Activated CD4-positive, alpha-beta memory T cell treated with anti-CD3 and anti-CD28 coated beads, Interleukin-2, amount 10 ng/mL, durations not matched to agents 7 days and 5 days (primary cell): ENCODE measurements around the gene COL13A1. TPM values are rescaled to one million over a fixed set of nuclear protein-coding genes. Genes with fewer than 3 reads are reported as not detected.
A peak's percentile ranks its signal among the peaks of the same experiment; 100 is the strongest.

Experiments
- CTCF ChIA-PET: fragments of 350-600 bp; sonication (Branson Sonifier 250); formaldehyde crosslinking; loops from one replicate; lab custom pipeline; 2021; ENCODE audit warnings: antibody characterized with exemption, inconsistent platforms; lab: Charles Lee
- POLR2A ChIA-PET: fragments of 350-600 bp; sonication (Branson Sonifier 250); formaldehyde crosslinking; loops from one replicate; lab custom pipeline; 2021; ENCODE audit warnings: antibody characterized with exemption; lab: Charles Lee
- DNase-seq: peaks from one replicate; pipeline ENCODE4 v3.0.0-alpha.2; 2020
- H3K27ac Mint-ChIP-seq: one replicate; pipeline ENCODE4 v1.8.0; 2021; ENCODE audit warnings: mild to moderate bottlenecking, mixed read lengths
- H3K27me3 Mint-ChIP-seq: one replicate; pipeline ENCODE4 v1.8.0; 2021; ENCODE audit warnings: mixed read lengths
- H3K36me3 Mint-ChIP-seq: one replicate; pipeline ENCODE4 v1.8.0; 2021; ENCODE audit warnings: low read depth, mixed read lengths
- H3K4me1 Mint-ChIP-seq: one replicate; pipeline ENCODE4 v1.8.0; 2021; ENCODE audit warnings: mixed read lengths
- H3K4me3 Mint-ChIP-seq: one replicate; pipeline ENCODE4 v1.8.0; 2021; ENCODE audit warnings: mild to moderate bottlenecking, mixed read lengths
- H3K9me3 Mint-ChIP-seq: one replicate; pipeline ENCODE4 v1.8.0; 2021; ENCODE audit warnings: mixed read lengths
- total RNA-seq, 2 experiments: library from RNA; stranded (reverse); gene quantifications; one replicate each; pipeline ENCODE4 v1.2.3, GENCODE V29; 2021

The COL13A1 gene
- total RNA-seq, 2 experiments from 2014 or later: not detected

DNA sequence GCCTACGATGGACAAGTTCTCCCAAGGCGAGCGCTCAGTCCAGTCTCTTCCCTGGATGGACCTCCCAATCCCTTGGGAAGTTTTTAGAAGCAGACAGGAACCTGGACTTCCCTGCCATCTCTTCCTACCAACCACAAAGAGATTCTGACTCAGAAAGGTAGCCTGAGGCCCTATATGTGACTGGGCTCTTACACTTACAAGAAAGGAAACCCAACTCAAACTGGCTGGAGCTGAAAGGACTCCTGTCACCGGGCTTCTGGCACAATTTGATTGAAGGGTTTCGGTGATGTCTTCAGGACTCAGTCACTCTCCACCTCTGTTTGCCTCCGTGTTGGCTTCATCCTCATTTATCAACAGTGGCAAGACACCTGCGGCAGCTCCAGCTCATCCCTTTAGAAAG lies 3.7 kb upstream of the COL13A1 start:
- H3K4me3 Mint-ChIP-seq: no peak overlapping the region
- H3K4me1 Mint-ChIP-seq: peaks cover 4% of the 10 kb centered on the region
- H3K27me3 Mint-ChIP-seq: peaks cover 31% of the 10 kb centered on the region
- no peak overlapping the region for H3K27ac Mint-ChIP-seq
- no peak for DNase-seq
- no peaks in the 10 kb centered on the region for H3K36me3 Mint-ChIP-seq
- ChIA-PET POLR2A (no interaction called here), CTCF (no interaction called here)
- peaks cover 6% of the 10 kb centered on the region for H3K9me3 Mint-ChIP-seq

DNA sequence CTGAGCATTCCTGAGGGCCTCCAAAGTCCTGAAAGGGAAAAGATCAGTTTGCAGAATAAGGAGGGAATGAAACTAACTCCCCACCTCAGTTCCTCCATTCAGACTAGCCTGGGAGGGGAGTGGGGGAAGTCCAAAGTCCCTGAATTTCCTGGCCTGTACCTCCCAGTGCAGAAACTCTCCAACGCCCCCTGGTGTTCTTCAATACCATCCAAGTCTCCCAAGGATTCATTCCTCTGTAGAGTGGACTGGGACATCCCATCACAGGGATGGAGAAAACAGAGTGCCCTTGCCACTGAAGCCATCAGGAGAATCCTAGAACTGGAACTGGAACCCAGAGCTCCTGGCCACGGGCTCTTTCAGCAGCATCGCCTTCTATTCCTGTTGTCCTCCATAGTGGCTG lies 1.6 kb upstream of the COL13A1 start:
- POLR2A ChIA-PET: no interaction called here

DNA sequence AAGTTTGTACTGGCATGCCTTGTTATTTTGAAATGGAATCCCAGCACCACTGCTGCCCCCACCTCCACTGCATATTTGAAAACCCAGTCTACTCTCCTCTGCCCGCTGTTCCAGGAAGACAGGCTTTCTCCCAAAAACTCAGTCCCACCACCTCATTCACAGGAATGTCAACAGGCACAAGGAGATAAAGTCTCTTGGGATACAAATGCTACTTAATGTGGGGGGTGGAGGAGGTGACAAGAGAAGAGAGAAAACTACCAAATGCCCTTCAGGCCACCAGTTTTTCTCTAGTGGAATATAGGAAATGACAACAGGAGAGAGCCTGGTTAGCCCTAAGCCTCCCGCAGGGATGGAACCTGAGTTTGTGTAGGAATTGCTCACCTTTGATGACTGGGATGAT lies 1.0 kb upstream of the COL13A1 start:
- peaks cover 48% of the 10 kb centered on the region for H3K27me3 Mint-ChIP-seq
- H3K4me1 Mint-ChIP-seq: peaks cover 4% of the 10 kb centered on the region
- ChIA-PET CTCF (interaction anchor here (1.2 kb wide), 1 partner anchor 104 kb away, joined by 3 read pairs; no protein-coding TSS in a partner anchor), POLR2A (no interaction called here)
- no peak for DNase-seq
- no peak overlapping the region for H3K27ac Mint-ChIP-seq
- H3K36me3 Mint-ChIP-seq: no peaks in the 10 kb centered on the region
- H3K9me3 Mint-ChIP-seq: no peaks in the 10 kb centered on the region
- no peak overlapping the region for H3K4me3 Mint-ChIP-seq

More for the DNA sequence above, 1.6 kb upstream of the COL13A1 start:
- no peak overlapping the region for H3K27ac Mint-ChIP-seq
- peaks cover 2% of the 10 kb centered on the region for H3K9me3 Mint-ChIP-seq
- DNase-seq: no peak
- no peaks in the 10 kb centered on the region for H3K36me3 Mint-ChIP-seq
- peaks cover 4% of the 10 kb centered on the region for H3K4me1 Mint-ChIP-seq
- H3K27me3 Mint-ChIP-seq: peaks cover 47% of the 10 kb centered on the region
- H3K4me3 Mint-ChIP-seq: no peak overlapping the region
- CTCF ChIA-PET: interaction anchor here (0.9 kb wide), 1 partner anchor 45 kb away, joined by 3 read pairs; no protein-coding TSS in a partner anchor

DNA sequence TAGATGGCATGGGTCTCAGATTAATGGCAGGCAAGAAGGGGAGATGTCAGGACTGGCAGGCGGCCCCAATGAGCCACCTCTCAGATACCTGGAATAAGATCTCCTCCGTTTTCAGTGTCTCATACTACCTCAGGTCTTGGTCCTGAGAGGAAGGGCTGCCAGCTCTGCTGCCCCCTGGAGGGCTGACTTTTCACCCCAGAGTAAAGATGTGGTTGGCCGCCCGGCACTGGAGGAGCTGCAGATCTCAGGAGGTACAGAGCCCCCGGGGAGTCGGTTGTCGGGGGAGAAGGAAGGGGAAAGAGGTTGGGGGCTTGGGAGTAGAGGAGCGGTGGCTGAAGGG lies 642 bp upstream of the COL13A1 start:
- H3K4me3 Mint-ChIP-seq: no peak overlapping the region
- no peaks in the 10 kb centered on the region for H3K9me3 Mint-ChIP-seq
- no peaks in the 10 kb centered on the region for H3K36me3 Mint-ChIP-seq
- POLR2A ChIA-PET: no interaction called here
- peaks cover 48% of the 10 kb centered on the region for H3K27me3 Mint-ChIP-seq
- H3K4me1 Mint-ChIP-seq: peaks cover 4% of the 10 kb centered on the region
- CTCF ChIA-PET: interaction anchor here (0.7 to 1.2 kb wide), 2 partner anchors 8 to 105 kb away, joined by 3 read pairs; no protein-coding TSS in a partner anchor
- DNase-seq: peak; percentile 35
- H3K27ac Mint-ChIP-seq: no peak overlapping the region

DNA sequence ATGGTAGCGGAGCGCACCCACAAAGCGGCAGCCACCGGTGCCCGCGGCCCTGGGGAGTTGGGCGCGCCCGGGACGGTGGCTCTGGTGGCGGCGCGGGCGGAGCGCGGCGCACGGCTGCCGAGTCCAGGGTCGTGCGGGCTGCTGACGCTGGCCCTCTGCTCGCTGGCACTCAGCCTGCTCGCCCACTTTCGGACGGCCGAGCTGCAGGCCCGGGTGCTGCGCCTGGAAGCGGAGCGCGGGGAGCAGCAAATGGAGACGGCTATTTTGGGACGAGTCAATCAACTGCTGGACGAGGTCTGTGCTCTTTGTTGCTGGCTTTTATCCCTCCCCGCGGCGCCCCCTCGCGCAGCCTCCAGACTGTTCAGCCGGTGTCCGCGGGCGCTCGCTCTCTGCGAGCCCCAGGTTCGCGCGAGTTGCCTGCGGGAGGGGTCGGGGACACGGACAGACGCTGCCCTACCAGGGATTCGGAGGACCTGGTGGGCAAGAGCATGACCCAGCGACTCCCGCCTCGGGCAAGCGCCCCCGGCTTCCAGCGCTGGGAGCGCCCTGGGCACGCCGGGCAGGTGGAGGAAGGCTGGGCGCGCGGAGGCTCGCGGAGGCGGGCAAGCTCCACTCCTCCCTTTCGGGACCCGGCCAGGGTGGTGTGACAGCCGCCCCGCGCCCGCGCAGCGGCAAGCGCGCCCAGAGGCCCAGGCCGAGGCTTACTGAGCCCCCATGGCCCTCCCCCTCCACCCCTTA lies 887 bp downstream of the COL13A1 start:
- Mint-ChIP-seq H3K4me1 (peaks cover 4% of the 10 kb centered on the region), H3K9me3 (no peaks in the 10 kb centered on the region), H3K4me3 (no peak overlapping the region), H3K27me3 (peaks cover 48% of the 10 kb centered on the region), H3K36me3 (no peaks in the 10 kb centered on the region), H3K27ac (no peak overlapping the region)
- POLR2A ChIA-PET: no interaction called here
- no peak for DNase-seq
- CTCF ChIA-PET: no interaction called here

DNA sequence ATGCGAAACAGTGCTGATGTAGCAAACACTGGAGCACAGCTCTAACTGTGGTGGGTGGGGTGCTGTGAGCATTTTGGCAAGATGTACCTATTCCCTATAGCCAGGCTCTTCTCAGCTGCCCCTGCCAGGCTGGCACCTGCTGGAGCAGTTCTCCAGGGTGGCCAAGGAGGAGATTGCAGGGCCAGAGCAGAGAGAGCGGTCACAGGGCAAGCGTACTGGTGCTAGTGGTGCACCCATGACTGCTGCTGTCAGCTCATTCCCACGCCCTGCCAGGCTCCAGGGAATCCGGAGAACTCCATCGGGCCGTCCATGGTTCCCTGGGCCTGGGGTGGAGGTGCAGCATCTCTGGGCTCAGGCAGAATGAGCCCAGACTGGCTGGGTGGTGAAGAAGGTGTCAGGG lies 2.1 kb downstream of the COL13A1 start:
- Mint-ChIP-seq H3K27ac (no peak overlapping the region), H3K9me3 (no peaks in the 10 kb centered on the region), H3K36me3 (no peaks in the 10 kb centered on the region), H3K4me1 (peaks cover 4% of the 10 kb centered on the region), H3K27me3 (peaks cover 42% of the 10 kb centered on the region), H3K4me3 (no peak overlapping the region)
- CTCF ChIA-PET: no interaction called here
- no peak for DNase-seq
- POLR2A ChIA-PET: no interaction called here

DNA sequence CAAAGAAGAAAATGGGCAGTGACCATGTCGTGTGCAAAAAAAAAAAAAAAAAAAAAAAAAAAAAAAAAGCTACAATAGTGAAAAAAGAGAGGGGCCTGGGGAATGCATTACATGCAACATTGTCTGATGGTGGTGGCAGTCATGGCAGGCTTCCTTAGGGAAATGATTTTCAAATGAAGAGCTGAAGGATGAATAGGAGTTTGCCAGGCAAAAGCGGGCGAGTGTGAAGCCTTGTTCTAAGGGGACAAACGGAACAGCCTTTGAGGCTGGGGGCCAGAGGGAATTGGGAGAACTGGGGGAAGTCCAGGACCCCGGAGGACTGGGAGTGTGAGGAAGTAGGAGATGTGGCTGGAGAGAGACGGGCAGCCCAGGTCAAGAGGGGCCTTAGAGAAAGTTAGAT lies 3.1 kb downstream of the COL13A1 start:
- Mint-ChIP-seq H3K27ac (no peak overlapping the region), H3K27me3 (peaks cover 39% of the 10 kb centered on the region), H3K4me3 (no peak overlapping the region), H3K4me1 (peaks cover 4% of the 10 kb centered on the region), H3K9me3 (no peaks in the 10 kb centered on the region), H3K36me3 (no peaks in the 10 kb centered on the region)
- ChIA-PET CTCF (no interaction called here), POLR2A (no interaction called here)
- DNase-seq: no peak

DNA sequence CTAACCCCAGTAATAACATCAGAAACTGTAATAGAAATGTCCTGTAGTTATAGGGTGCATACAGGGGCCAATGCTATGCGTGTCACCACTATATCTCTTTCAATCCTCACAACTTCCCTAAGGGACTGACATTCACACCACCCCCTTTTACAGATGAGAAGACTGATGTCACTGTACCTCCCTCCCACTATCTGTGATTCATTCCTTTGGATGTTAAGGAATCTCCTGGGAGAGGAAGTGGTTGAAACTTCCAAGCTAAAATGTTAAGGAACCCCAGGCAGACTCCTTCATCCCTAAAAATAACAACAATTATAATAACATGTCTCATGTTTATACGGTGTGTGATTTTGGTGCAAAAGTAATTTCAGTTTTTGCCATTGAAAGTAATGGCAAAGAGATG lies 5.4 kb downstream of the COL13A1 start:
- ChIA-PET POLR2A (no interaction called here), CTCF (interaction anchor here (0.5 kb wide), 1 partner anchor 14 kb away, joined by 3 read pairs; no protein-coding TSS in a partner anchor)
- Mint-ChIP-seq H3K9me3 (no peaks in the 10 kb centered on the region), H3K27me3 (peaks cover 20% of the 10 kb centered on the region), H3K36me3 (no peaks in the 10 kb centered on the region), H3K27ac (no peak overlapping the region), H3K4me1 (no peaks in the 10 kb centered on the region), H3K4me3 (no peak overlapping the region)
- no peak for DNase-seq

DNA sequence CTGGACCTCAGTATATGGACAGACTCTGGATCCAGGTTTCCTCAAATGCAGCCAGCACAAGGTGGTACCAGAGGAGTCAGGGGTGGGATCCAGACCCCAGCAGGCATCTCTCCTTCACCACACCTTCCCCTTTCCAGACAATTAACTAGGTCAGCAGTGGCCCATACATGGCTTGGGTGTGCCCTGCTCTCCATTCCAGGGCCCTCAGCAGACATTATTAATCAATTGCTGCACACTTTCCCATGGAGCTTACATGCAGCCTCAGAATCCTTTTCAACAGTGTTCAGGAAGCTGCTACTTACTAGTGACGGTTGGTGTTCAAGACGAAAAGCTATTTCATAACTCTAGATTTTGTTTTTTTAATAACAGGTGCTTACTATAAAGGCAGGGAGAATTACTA lies 6.0 kb downstream of the COL13A1 start:
- H3K4me3 Mint-ChIP-seq: no peak overlapping the region
- DNase-seq: no peak
- H3K27me3 Mint-ChIP-seq: peaks cover 19% of the 10 kb centered on the region
- H3K9me3 Mint-ChIP-seq: no peaks in the 10 kb centered on the region
- POLR2A ChIA-PET: no interaction called here
- H3K4me1 Mint-ChIP-seq: no peaks in the 10 kb centered on the region
- H3K27ac Mint-ChIP-seq: no peak overlapping the region
- CTCF ChIA-PET: interaction anchor here (2.3 kb wide), 1 partner anchor 107 kb away, joined by 5 read pairs; no protein-coding TSS in a partner anchor
- H3K36me3 Mint-ChIP-seq: no peaks in the 10 kb centered on the region

DNA sequence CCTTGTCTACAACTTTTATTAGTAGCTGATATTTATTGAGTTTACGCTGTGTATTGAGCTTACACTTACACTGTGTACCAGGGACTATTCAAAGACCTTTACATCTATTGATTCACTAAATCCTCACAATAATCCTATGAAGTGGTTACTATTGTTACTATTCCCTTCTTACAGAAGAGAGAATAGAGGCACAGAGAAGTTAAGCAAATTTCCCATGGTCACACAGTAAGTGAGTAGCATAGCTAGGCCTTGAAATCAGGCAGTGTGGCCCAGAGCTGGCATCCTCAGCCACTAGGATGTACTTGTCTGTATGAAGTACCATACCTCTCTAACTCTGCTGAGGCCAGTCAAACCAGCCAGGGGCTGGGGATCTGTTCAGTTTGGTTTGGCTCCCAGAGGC lies 7.6 kb downstream of the COL13A1 start:
- Mint-ChIP-seq H3K27ac (no peak overlapping the region), H3K27me3 (peaks cover 9% of the 10 kb centered on the region), H3K4me3 (no peak overlapping the region), H3K36me3 (no peaks in the 10 kb centered on the region), H3K4me1 (no peaks in the 10 kb centered on the region), H3K9me3 (no peaks in the 10 kb centered on the region)
- CTCF ChIA-PET: interaction anchor here (1.5 to 2.3 kb wide), 2 partner anchors 8 to 106 kb away, joined by 3 to 5 read pairs; no protein-coding TSS in a partner anchor
- DNase-seq: no peak
- POLR2A ChIA-PET: no interaction called here

DNA sequence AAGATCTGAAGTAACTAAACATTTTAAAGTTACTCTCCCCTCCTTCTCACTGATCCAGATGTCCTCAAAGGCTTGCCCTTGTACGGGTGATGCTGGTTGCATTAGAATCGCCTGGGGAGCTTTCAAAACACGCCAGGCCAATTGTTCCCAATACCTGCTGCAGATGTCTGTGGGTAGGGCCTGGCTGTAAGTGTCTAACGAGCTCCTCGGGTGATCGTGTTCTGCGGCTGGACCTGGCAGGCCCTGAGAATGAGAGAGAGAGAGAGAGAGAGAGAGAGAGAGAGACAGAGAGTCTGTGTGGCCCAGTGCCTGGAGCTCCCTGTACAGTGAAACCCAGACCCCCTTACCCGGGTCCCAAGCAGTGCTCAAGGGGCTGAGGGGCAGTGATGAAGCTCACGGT lies 8.4 kb downstream of the COL13A1 start:
- H3K9me3 Mint-ChIP-seq: no peaks in the 10 kb centered on the region

DNA sequence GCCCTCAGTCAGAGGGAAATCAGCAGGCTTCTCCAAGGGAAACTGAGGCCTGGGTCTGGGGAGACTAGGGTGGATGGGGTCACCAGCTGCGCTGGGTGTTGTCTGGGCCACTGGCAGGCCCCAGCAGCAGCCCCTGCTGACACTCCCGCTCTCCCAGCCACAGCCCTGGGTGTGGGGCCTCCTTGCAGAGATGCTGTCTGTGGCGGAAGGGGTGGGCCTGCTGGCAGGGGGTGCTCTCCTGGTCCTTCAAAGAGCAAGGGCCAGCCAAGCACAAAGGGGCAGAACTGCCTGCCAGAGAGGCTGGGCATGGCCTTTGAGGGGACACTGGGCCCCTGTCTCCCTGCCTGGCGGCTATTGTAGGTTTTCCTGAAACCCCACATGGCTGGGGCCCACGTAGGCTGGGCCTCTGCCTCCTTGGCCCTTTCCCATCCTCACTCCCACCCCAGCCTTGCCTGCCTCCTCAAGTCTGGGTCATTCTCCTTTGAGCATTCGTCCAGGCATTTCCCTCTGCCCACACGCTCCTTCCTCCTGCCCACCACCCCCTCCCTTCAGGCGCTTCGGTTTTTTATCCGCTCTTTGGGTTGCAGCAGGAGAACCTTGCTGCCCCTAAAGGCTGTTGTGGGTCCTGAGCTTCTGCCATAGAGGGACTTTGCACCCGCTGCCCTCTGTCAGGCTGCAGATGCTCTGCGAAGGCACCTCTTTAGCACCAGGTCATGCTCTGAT lies 9.1 kb downstream of the COL13A1 start:
- Mint-ChIP-seq H3K36me3 (no peaks in the 10 kb centered on the region), H3K4me1 (no peaks in the 10 kb centered on the region), H3K4me3 (no peak overlapping the region), H3K27ac (no peak overlapping the region), H3K27me3 (no peaks in the 10 kb centered on the region), H3K9me3 (no peaks in the 10 kb centered on the region)
- ChIA-PET POLR2A (no interaction called here), CTCF (no interaction called here)
- DNase-seq: no peak

More for the DNA sequence above, 8.4 kb downstream of the COL13A1 start:
- Mint-ChIP-seq H3K27me3 (peaks cover 2% of the 10 kb centered on the region), H3K27ac (no peak overlapping the region), H3K36me3 (no peaks in the 10 kb centered on the region), H3K4me3 (no peak overlapping the region), H3K4me1 (no peaks in the 10 kb centered on the region)
- POLR2A ChIA-PET: no interaction called here
- CTCF ChIA-PET: interaction anchor here (1.5 kb wide), 1 partner anchor 9 kb away, joined by 3 read pairs; no protein-coding TSS in a partner anchor
- no peak for DNase-seq

DNA sequence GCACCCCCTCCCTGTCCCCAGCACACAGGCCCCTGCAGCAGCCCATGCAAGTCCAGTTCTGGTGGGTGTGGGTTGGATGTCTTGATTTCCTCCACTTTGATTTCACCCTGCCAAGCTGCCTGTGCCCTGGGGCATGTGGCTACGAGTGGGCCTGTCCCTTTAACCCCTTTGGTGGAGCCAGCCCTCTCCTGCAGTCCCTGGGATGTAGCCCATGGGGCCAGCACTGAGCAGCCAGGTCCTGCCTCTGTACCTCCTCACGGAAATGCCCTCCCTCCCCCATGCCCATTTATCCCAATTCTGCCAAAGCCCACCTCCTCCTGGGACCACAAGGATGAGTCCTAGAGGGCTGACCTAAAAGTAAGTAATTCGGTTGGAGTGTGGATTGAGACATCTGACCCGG lies 11.9 kb downstream of the COL13A1 start:
- CTCF ChIA-PET: no interaction called here
- DNase-seq: no peak
- H3K9me3 Mint-ChIP-seq: no peaks in the 10 kb centered on the region
- no peak overlapping the region for H3K27ac Mint-ChIP-seq
- no peaks in the 10 kb centered on the region for H3K36me3 Mint-ChIP-seq
- POLR2A ChIA-PET: no interaction called here
- no peak overlapping the region for H3K4me3 Mint-ChIP-seq
- H3K4me1 Mint-ChIP-seq: peaks cover 16% of the 10 kb centered on the region
- peaks cover 7% of the 10 kb centered on the region for H3K27me3 Mint-ChIP-seq
